Measurements from ENCODE around the gene ZNF628. TPM values are rescaled to one million over a fixed set of nuclear protein-coding genes. Genes with fewer than 3 reads are reported as not detected.
A peak's percentile ranks its signal among the peaks of the same experiment; 100 is the strongest.
"Not testable (repeated sequence)": the region's sequence is repeated elsewhere in the genome, so short reads cannot be mapped to it uniquely, and the experiment has no call there.

ZNF628 gene
- total RNA-seq, 1 donor from 2014 or later, result 7.4 TPM

GRCh38 chr19:55496820-55497219 is 20.4 kb downstream of the ZNF628 start:
- DNase-seq (ENCODE audit: low spot score), result not testable (repeated sequence)

- DNase-seq (ENCODE audit: low spot score), result no peak
These were observed 21.3 kb downstream of the ZNF628 start for GRCh38 chr19:55497763-55498162.

- no peak for DNase-seq (ENCODE audit: low spot score)
These were observed 21.9 kb downstream of the ZNF628 start for GRCh38 chr19:55498246-55498840.

- DNase-seq (ENCODE audit: low spot score), result no peak
These were observed 24.0 kb downstream of the ZNF628 start for GRCh38 chr19:55500368-55500952.

GRCh38 chr19:55502197-55502952 is 26.0 kb downstream of the ZNF628 start:
- no peak for DNase-seq (ENCODE audit: low spot score)

- DNase-seq (ENCODE audit: low spot score), result no peak
These were observed 26.7 kb downstream of the ZNF628 start for GRCh38 chr19:55503157-55503501.

- DNase-seq (ENCODE audit: low spot score), result peak; percentile 93
These were observed 27.3 kb downstream of the ZNF628 start for GRCh38 chr19:55503502-55504251.

GRCh38 chr19:55504252-55504603 is 27.8 kb downstream of the ZNF628 start:
- DNase-seq (ENCODE audit: low spot score), result no peak

- DNase-seq (ENCODE audit: low spot score), result no peak
These were observed 28.6 kb downstream of the ZNF628 start for GRCh38 chr19:55504981-55505380.

- no peak for DNase-seq (ENCODE audit: low spot score)
These were observed 31.7 kb downstream of the ZNF628 start for GRCh38 chr19:55508120-55508519.

- DNase-seq (ENCODE audit: low spot score), result peak; percentile 95
These were observed 40.6 kb downstream of the ZNF628 start for GRCh38 chr19:55516878-55517620.

GRCh38 chr19:55519451-55520311 is 43.3 kb downstream of the ZNF628 start:
- no peak for DNase-seq (ENCODE audit: low spot score)

- DNase-seq (ENCODE audit: low spot score), result no peak
These were observed 44.4 kb downstream of the ZNF628 start for GRCh38 chr19:55520691-55521292.

- no peak for DNase-seq (ENCODE audit: low spot score)
These were observed 49.1 kb downstream of the ZNF628 start for GRCh38 chr19:55525289-55526101.

- DNase-seq (ENCODE audit: low spot score), result peak; percentile 71
These were observed 50.1 kb downstream of the ZNF628 start for GRCh38 chr19:55526216-55527196.

GRCh38 chr19:55527197-55528029 is 51.0 kb downstream of the ZNF628 start:
- DNase-seq (ENCODE audit: low spot score), result no peak

GRCh38 chr19:55528030-55528803 is 51.8 kb downstream of the ZNF628 start:
- DNase-seq (ENCODE audit: low spot score), result no peak
